SH-SY5Y (cell line): Measurements from ENCODE around the gene DIP2C.

Source experiments
- GATA2 ChIP-seq: IDR thresholded peaks from 2 replicates; pipeline ENCODE4 v1.6.1; 2011; ENCODE audit warnings: mild to moderate bottlenecking, low read depth, low read length
- GATA3 ChIP-seq: IDR thresholded peaks from 2 replicates; pipeline ENCODE4 v1.6.1; 2011; ENCODE audit warnings: low read depth, mild to moderate bottlenecking, low read length, moderate library complexity

DNA sequence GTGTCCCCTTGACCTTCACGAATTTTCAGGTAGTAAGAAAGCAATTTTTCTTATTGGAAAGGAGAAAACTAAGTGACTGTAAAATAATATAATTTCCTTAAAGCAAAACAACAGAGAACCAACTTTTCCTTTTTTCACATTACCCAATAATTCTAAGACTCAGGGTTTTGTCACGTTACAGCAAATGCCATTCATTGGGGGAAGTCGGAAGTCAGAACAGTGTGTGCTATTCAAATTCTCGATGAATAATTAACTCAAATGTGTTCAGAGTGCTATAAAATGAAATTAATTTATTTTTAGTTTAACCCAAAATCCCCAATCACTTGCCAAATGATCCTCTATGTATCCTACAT, 40.0 kb downstream of the DIP2C start:
- no peak for TF ChIP-seq GATA2
- no peak for TF ChIP-seq GATA3
